ENCODE results near the gene APOB.

Gene APOB

GRCh38 chr2:21043744-21044532 is at the start of gene APOB:
TSS of gene APOB (minus strand) at chr2:21044073. CDS start at chr2:21043945, 128 bp downstream.
- no peak for DNase-seq (ENCODE audit: low spot score)

DNA sequence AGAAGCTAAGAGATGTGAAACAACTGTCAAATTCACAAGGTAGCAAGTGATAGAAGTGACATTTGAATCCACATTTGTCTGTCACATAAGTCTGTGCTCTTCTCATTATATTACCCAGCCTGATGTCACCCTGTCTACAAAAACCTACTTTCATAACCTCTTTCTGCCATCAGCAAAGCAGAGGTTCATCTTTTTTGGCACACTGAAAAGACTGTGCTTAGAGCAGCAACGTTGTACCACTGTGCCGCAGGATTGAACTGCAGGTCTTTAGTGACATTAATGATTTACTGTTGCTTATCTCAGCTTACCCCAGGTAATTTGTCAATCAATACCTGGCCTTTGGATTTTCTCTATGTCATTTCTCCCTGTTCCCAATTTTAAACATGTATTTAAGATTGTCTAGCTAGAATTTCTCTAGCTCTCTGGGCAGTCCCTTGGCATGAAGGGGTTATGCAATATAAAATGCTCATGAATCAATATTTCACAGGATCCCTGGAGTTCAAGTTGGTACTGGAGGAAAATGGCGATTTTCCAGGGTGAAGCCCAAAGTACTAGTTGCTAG is 48.5 kb upstream of the APOB start:
- no peak for DNase-seq (ENCODE audit: low spot score)

- DNase-seq (ENCODE audit: low spot score), result no peak
Measured at GRCh38 chr2:21084401-21084800, 40.5 kb upstream of the APOB start.

- DNase-seq (ENCODE audit: low spot score), result no peak
Measured at GRCh38 chr2:21083482-21083881, 39.6 kb upstream of the APOB start.

- no peak for DNase-seq (ENCODE audit: low spot score)
Measured at GRCh38 chr2:21078296-21078695, 34.4 kb upstream of the APOB start.

GRCh38 chr2:21072477-21073242 is 28.8 kb upstream of the APOB start:
- no peak for DNase-seq (ENCODE audit: low spot score)

GRCh38 chr2:21070341-21071257 is 26.7 kb upstream of the APOB start:
- DNase-seq (ENCODE audit: low spot score), result no peak

GRCh38 chr2:21069746-21070340 is 26.0 kb upstream of the APOB start:
- no peak for DNase-seq (ENCODE audit: low spot score)

- no peak for DNase-seq (ENCODE audit: low spot score)
Measured at GRCh38 chr2:21067859-21068537, 24.1 kb upstream of the APOB start.

DNA sequence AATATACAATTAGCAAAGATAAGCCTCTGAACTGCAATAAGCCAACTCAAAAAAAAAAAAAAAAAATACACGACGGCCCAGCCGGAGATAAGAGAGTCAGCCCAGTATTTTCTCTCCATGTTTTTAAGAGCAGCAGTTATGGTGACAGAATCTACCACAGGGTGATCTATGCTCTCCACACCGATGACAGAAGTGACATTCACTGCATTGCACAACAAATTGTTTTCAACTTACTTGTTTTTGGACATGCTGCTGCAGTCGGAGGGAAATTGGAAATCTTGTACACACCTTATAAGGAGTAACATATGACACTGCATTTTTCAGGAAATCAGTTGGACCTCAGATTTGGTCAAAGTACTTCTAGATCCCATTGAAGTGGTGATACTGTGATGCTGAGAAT is 23.3 kb upstream of the APOB start:
- DNase-seq (ENCODE audit: low spot score), result no peak

DNA sequence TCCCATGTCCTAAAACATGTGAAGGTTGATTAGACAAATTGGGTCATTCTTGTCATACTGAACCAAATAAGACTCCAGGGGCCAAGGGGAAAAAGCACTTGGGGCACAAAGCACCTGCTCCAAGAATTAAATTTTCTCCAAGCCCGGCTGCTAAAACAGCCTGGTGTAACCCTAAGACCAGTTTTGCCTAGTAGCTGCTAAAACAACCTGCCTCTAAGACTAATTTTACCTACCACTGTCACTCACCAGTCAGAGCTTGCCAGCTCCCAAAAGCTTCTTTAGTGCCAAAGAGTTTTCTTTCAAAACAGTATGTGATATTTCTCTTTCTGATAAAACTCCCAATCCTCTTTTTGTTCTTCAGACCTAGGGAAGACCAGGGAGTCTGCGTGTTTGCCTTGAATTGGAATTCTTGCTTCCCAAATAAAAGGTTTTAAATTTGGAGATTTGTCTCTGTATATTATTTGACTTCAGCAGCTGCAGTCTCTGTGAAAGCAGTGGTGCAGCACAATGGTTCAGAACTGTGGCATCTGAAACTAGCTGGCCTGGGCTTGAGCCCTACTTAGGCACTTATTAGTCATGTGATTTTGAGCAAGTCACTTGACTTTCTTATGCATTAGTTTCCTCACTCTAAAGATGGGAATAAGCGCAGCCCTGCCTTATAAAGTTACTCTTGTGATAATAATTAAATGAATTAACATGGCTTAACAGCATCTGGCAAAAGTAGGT is 16.2 kb upstream of the APOB start:
- DNase-seq (ENCODE audit: low spot score), result no peak

DNA sequence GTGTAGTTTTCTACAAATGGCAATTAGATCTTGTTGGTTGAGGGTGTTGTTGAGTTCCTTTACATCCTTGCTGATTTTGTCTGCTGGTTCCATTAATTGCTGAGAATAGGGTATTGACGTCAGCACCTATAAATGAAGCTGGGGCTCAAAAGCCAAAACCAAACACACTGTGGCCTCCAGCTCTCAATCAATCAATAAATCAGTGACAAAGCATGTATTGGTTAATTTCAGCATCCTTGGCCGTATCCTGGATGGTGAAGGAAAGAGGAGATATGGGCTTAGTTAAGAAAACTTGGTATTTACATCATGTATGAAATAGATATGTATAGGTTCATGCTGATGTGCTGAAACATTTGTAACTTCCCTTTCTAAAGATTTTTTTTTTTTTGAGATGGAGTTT is 13.2 kb upstream of the APOB start:
- no peak for DNase-seq (ENCODE audit: low spot score)

DNA sequence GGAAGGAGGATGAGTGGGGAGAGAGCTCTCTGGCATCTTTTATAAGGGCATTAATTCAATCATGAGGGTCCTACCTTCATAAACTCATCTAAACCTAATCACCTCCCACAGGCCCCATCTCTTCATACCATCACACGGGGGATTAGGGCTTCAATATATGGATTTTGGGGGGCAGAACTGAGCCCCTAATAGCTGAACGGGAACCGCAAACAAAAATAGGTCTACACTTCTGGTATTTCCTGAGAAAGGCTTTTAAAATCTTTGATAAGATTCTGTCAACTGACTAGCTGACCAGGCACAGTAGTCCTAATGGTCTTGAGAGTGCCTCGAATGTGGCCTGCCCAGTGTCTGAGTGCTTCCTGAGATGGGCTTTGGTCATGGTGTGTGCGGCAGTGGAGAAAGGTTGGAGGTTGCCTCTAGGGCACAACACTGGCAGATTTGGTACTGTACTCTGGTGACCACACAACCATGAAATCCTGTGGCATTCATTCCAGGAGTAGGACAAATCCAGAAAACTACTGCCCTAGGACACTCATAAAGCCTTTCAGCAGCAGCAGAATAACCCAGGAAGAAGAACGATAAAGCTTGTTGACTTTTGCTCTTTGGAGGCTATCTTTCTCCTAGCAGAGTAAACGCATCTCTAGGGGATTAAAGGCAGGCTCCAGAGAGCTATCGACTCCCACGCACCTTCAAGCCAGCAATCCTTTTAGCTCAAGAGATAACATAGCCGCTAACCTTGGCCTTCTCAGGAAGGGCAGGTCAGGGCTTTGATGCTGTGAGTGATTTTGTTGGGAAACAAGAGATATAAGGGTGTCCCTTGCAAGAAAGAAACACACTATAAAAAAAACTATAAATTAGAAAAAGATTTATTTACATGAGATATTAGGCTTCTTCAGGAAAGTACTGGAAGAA is 12.3 kb upstream of the APOB start:
- DNase-seq (ENCODE audit: low spot score), result no peak

GRCh38 chr2:21055451-21055850 is 11.6 kb upstream of the APOB start:
- no peak for DNase-seq (ENCODE audit: low spot score)

DNA sequence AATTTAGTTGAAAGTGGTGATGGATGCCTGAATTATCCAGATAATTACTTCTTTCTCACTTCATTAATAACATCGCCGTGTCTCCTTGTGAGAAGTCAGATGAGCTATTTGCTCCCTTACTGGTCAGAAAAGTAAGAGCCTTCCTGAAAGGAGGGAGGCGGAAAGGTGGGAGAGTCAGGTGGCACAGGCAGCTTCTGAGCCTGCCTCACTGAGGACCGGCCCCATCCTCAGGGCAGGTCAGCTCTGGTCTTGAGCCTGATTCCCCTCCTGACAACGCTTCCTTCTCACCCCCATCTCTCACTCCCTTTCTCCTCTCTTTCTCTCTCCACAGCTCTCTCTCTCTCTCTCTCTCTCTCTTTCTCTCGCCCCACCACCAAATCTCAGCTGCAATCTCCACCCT is 10.1 kb upstream of the APOB start:
- DNase-seq (ENCODE audit: low spot score), result no peak

DNA sequence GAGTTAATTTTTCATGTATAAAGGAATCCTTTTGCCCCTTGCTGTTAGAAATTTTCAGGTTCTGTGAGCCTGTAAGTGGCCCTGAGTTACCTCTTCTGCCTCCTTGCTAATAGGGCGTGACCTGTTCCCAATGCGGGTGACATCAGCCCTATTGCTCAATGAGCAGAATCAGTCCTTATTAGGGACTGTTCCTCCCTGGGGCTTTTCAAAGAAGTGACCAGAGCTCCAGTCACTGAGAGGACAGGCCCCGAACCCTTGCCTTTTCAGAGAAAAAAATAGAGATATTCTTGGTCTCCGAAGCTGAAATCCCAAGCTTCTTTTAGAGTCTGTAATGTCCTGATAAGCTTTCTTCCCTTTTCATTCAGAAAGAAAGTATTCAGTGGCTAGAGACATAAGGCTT is 8.2 kb upstream of the APOB start:
- no peak for DNase-seq (ENCODE audit: low spot score)

DNA sequence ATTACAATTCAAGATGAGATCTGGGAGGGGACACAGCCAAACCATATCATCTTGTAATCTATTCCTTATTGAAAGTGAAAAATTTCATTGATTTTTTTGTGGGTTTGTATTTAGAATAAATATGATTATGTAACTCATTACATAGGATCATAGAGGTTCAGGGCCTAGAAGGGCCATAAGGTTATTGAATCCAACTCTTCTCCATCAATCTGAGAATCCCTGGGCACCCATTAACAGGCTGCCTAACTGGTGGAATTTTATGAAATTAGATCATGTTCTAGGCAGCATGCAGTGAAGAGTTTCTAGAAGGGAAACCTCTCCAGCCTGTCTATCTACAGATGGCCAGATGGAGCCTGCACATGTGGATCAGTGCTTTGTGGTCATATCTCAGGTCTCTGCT is 6.3 kb upstream of the APOB start:
- no peak for DNase-seq (ENCODE audit: low spot score)

DNA sequence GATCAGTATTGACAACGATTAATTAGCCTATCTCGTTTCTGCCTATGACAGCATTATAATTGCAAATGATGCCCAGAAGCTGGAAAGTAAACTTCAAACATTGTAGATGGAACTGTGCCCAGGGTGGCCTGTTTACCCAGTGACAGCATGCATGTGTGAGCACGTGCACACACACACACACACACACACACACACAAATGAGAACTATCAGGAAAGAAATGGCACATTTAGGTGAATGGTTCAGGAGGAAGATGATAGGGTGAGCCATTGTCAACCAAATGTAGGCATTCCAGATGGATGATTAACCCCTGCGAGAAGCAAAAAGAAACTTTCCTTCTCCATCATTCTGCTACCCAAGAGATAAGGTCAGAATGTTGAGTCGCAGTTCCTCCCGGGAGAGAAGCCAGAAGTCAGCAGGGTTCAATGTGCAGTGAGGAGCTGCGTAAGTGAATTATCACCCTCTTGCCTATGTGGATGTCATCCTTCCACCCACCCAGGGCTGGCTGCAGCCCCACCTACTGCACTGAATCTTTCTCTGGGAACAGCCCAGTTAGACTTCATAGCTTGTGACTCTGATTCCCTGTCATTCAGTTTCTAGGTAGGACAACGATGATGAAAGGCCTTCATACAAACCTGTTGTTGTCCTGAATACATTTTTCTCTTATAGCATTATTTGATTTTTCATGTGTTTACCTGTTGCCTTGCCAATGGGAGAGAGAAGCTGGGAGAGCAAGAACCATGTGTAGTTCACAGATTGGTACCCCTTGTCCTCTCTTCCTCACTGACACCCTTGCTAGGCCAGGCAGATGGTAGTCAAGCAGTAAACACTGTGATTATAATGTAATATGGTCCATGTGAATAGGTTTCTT is 3.5 kb upstream of the APOB start:
- DNase-seq (ENCODE audit: low spot score), result no peak
